Gastrocnemius medialis (tissue), 4 donors: ENCODE data around the gene WHRN.

Experiments used
- CTCF ChIP-seq, 5 experiments: fragments of 450-650 bp in 3 of 5; fragments of 200-600 bp in 2 of 5; sonication (generic) in 2 of 5; IDR thresholded peaks in 4 of 5; conservative IDR thresholded peaks in 1 of 5; 1 replicate in 4 of 5; 2 replicates in 1 of 5; pipeline ENCODE4 v1.5.1; 2016 to 2019; ENCODE audit warnings: antibody characterized with exemption in 5 of 5, mild to moderate bottlenecking in 3 of 5, moderate library complexity in 3 of 5
- POLR2A ChIP-seq, 2 donors: fragments of 450-650 bp; IDR thresholded peaks; one replicate each; pipeline ENCODE4 v1.6.1; 2017; ENCODE audit warnings: antibody characterized with exemption in 2 of 2, mild to moderate bottlenecking in 2 of 2, moderate library complexity in 2 of 2

GRCh38 chr9:114456929-114457328 lies 48.3 kb downstream of the WHRN start:
- no peak for TF ChIP-seq CTCF (IDR thresholded peaks at IDR 0.05 in 4 of 5, conservative IDR thresholded peaks at IDR 0.05 in 1 of 5)
- TF ChIP-seq POLR2A (IDR thresholded peaks at IDR 0.05), result no peak
